SK-N-SH (cell line): ENCODE data around the gene TMEM63B. TPM values are rescaled to one million over a fixed set of nuclear protein-coding genes. Genes with fewer than 3 reads are reported as not detected.

Experiments used
- CTCF ChIA-PET: fragments of 300-600, 350-600 bp; formaldehyde crosslinking; extraction: SDS; loops from one replicate; lab custom pipeline; 2021; lab: Yijun Ruan, JAX
- POLR2A ChIA-PET: fragments of 350-600 bp; sonication (Branson Sonifier 250); formaldehyde crosslinking; extraction: SDS; loops from one replicate; lab custom pipeline; 2020; ENCODE audit warnings: antibody characterized with exemption, inconsistent platforms; lab: Yijun Ruan, JAX
- DNase-seq: peaks from one replicate; pipeline ENCODE4 v3.0.0; 2012
- H2AFZ ChIP-seq: fragments of 200-600 bp; sonication (generic); 2 replicates; pipeline ENCODE4 v1.8.1; 2016; ENCODE audit warnings: antibody characterized with exemption, mild to moderate bottlenecking, low read depth
- H3F3A ChIP-seq: fragments of 200-600 bp; sonication (generic); replicated peaks from 2 replicates; pipeline ENCODE3; 2016; ENCODE audit warnings: antibody characterized with exemption, mild to moderate bottlenecking; ENCODE audit not compliant: insufficient read depth
- H3K27ac ChIP-seq, 2 experiments: fragments of 200-500 bp in 1 of 2; fragments of 200-600 bp in 1 of 2; sonication (Bioruptor generic) in 1 of 2; sonication (generic), shearing (Covaris generic) in 1 of 2; 2 replicates each; pipeline versions ENCODE4 v1.5.1 to v1.6.1; 2014 to 2016; ENCODE audit warnings: low read depth in 2 of 2, inconsistent platforms in 1 of 2, low read length in 1 of 2, mild to moderate bottlenecking in 1 of 2, mixed read lengths in 1 of 2
- H3K27me3 ChIP-seq: fragments of 200-600 bp; sonication (generic), shearing (Covaris generic); 2 replicates; pipeline ENCODE4 v1.6.1; 2016; ENCODE audit warnings: mixed run types; ENCODE audit not compliant: insufficient read depth
- H3K36me3 ChIP-seq, 2 experiments: fragments of 200-500 bp in 1 of 2; fragments of 200-600 bp in 1 of 2; sonication (Bioruptor generic) in 1 of 2; sonication (generic) in 1 of 2; replicated peaks in 1 of 2; 2 replicates each; pipeline versions ENCODE3 to v1.5.1; 2014 to 2016; ENCODE audit warnings: low read length in 1 of 2, mild to moderate bottlenecking in 1 of 2; ENCODE audit not compliant: insufficient read depth in 2 of 2, control insufficient read depth in 1 of 2
- H3K4me1 ChIP-seq, 2 experiments: fragments of 200-500 bp in 1 of 2; fragments of 200-600 bp in 1 of 2; sonication (Bioruptor generic) in 1 of 2; sonication (generic), shearing (Covaris generic) in 1 of 2; 2 replicates each; pipeline versions ENCODE4 v1.5.1 to v1.6.1; 2014 to 2016; ENCODE audit warnings: low read depth in 1 of 2, low read length in 1 of 2, mixed run types in 1 of 2; ENCODE audit not compliant: insufficient read depth in 2 of 2, control insufficient read depth in 1 of 2
- H3K4me2 ChIP-seq: fragments of 200-600 bp; sonication (generic), shearing (Covaris generic); 2 replicates; pipeline ENCODE4 v1.6.1; 2017; ENCODE audit warnings: mixed run types
- H3K4me3 ChIP-seq, 2 experiments: fragments of 200-500 bp in 1 of 2; fragments of 200-600 bp in 1 of 2; sonication (Bioruptor generic) in 1 of 2; sonication (generic), shearing (Covaris generic) in 1 of 2; 2 replicates each; pipeline versions ENCODE4 v1.5.1 to v1.8.1; 2014 to 2016; ENCODE audit warnings: low read depth in 2 of 2, inconsistent platforms in 1 of 2, low read length in 1 of 2, mild to moderate bottlenecking in 1 of 2, mixed read lengths in 1 of 2, moderate library complexity in 1 of 2
- H3K79me2 ChIP-seq: fragments of 200-600 bp; sonication (generic); 2 replicates; pipeline ENCODE4 v1.8.1; 2017; ENCODE audit warnings: mild to moderate bottlenecking; ENCODE audit not compliant: insufficient read depth
- H3K9ac ChIP-seq: fragments of 200-600 bp; sonication (generic); 2 replicates; pipeline ENCODE4 v1.6.1; 2017; ENCODE audit warnings: mixed run types
- H3K9me2 ChIP-seq: fragments of 200-600 bp; sonication (generic); 2 replicates; pipeline ENCODE4 v1.6.1; 2017; ENCODE audit warnings: mixed run types
- H3K9me3 ChIP-seq: fragments of 200-600 bp; sonication (generic); 2 replicates; pipeline ENCODE4 v1.6.1; 2017; ENCODE audit warnings: mixed run types, mild to moderate bottlenecking, moderate library complexity
- H4K20me1 ChIP-seq: fragments of 200-600 bp; sonication (generic); 2 replicates; pipeline ENCODE4 v1.6.1; 2017; ENCODE audit warnings: mild to moderate bottlenecking, mixed run types; ENCODE audit not compliant: insufficient read depth
- CHD2 ChIP-seq: fragments of 150-350 bp; IDR thresholded peaks from 2 replicates; pipeline ENCODE4 v1.6.1; 2018; ENCODE audit warnings: low read length; ENCODE audit not compliant: partially characterized antibody
- CTCF ChIP-seq: fragments of 200-600 bp; sonication (generic); IDR thresholded peaks from 2 replicates; pipeline ENCODE4 v1.6.1; 2017; ENCODE audit warnings: antibody characterized with exemption, mild to moderate bottlenecking, moderate library complexity
- EP300 ChIP-seq, 2 experiments: IDR thresholded peaks; 2 replicates each; pipeline versions ENCODE4 v1.4.0 to v1.6.1; 2012; ENCODE audit warnings: borderline replicate concordance in 1 of 2, low read depth in 1 of 2, low read length in 1 of 2
- EZH2phosphoT487 ChIP-seq: fragments of 200-600 bp; sonication (generic); IDR thresholded peaks from 2 replicates; pipeline ENCODE4 v1.6.1; 2017; ENCODE audit warnings: low read depth, mixed run types, mild to moderate bottlenecking, antibody characterized with exemption, moderate library complexity, borderline replicate concordance
- FOSL2 ChIP-seq: IDR thresholded peaks from 2 replicates; pipeline ENCODE4 v1.4.0; 2012; ENCODE audit warnings: low read depth, mild to moderate bottlenecking, moderate library complexity, borderline replicate concordance
- FOXM1 ChIP-seq: IDR thresholded peaks from 2 replicates; pipeline ENCODE4 v1.4.0; 2012; ENCODE audit warnings: low read depth, mild to moderate bottlenecking
- GABPA ChIP-seq: IDR thresholded peaks from 2 replicates; pipeline ENCODE4 v1.4.0; 2012; ENCODE audit warnings: low read depth, mild to moderate bottlenecking
- JUND ChIP-seq: IDR thresholded peaks from 2 replicates; pipeline ENCODE4 v1.4.0; 2012
- MAX ChIP-seq: IDR thresholded peaks from 2 replicates; pipeline ENCODE4 v1.4.0; 2012; ENCODE audit warnings: low read depth
- MEF2A ChIP-seq: IDR thresholded peaks from 2 replicates; pipeline ENCODE4 v1.4.0; 2012; ENCODE audit warnings: low read depth, borderline replicate concordance
- MXI1 ChIP-seq: IDR thresholded peaks from 2 replicates; pipeline ENCODE4 v1.6.1; 2012; ENCODE audit warnings: mild to moderate bottlenecking, low read depth, low read length, improper control_type of control experiment
- NFIC ChIP-seq: IDR thresholded peaks from 2 replicates; pipeline ENCODE4 v1.4.0; 2012; ENCODE audit warnings: borderline replicate concordance
- PBX3 ChIP-seq: IDR thresholded peaks from 2 replicates; pipeline ENCODE4; 2012
- RAD21 ChIP-seq: IDR thresholded peaks from 2 replicates; pipeline ENCODE4 v1.6.1; 2012; ENCODE audit warnings: mild to moderate bottlenecking, low read length
- RCOR1 ChIP-seq: fragments of 150-350 bp; IDR thresholded peaks from 2 replicates; pipeline ENCODE4 v1.6.1; 2017; ENCODE audit warnings: antibody characterized with exemption, low read length
- SMC3 ChIP-seq: IDR thresholded peaks from 2 replicates; pipeline ENCODE4 v1.6.1; 2012; ENCODE audit warnings: low read depth, low read length, improper control_type of control experiment
- TAF1 ChIP-seq: IDR thresholded peaks from 2 replicates; pipeline ENCODE4 v1.6.1; 2012; ENCODE audit warnings: low read depth, mild to moderate bottlenecking, low read length, moderate library complexity, borderline replicate concordance
- TCF12 ChIP-seq: IDR thresholded peaks from 2 replicates; pipeline ENCODE4 v1.4.0; 2012
- USF2 ChIP-seq: fragments of 150-350 bp; IDR thresholded peaks from 2 replicates; pipeline ENCODE4 v1.6.1; 2017; ENCODE audit warnings: antibody characterized with exemption, low read length, low read depth, borderline replicate concordance
- WGBS: methylation state at CpG from one replicate; pipeline ENCODE4 v1.1.6; 2017; ENCODE audit warnings: low lambda C conversion rate; 5-methylcytosine and 5-hydroxymethylcytosine counted together
- polyA plus RNA-seq, 3 experiments: library from polyadenylated mRNA; depleted of rRNA; stranded (reverse); fragments of >200 nt; gene quantifications; 2 replicates each; pipeline ENCODE4 v1.2.3, GENCODE V29; 2012

The TMEM63B gene
- polyA plus RNA-seq, 1 of the 3 experiments (the other 2 are of a cell fraction): 52.7 TPM

GRCh38 chr6:44152109-44152461 is 24.7 kb downstream of the TMEM63B start (continued):
- TF ChIP-seq GABPA (no peak), RAD21 (no peak), EP300 (IDR thresholded peaks at IDR 0.05; ENCODE audit: borderline replicate concordance in 1 of 2, low read depth in 1 of 2, low read length in 1 of 2) (no peak), TCF12 (no peak), FOSL2 (no peak)

GRCh38 chr6:44152533-44152932 is 25.2 kb downstream of the TMEM63B start:
- no peaks in the 10 kb centered on the region for H3K27me3 ChIP-seq
- H3K4me3 ChIP-seq: no peak overlapping the region
- no peak overlapping the region for H3K27ac ChIP-seq
- no peak for DNase-seq
- H3K9me3 ChIP-seq: no peaks in the 10 kb centered on the region
- no peaks in the 10 kb centered on the region for H3K9me2 ChIP-seq
- no peak overlapping the region for H2AFZ ChIP-seq
- CTCF ChIA-PET: interaction anchor here (1.5 to 11.0 kb wide), 5 partner anchors 9 to 96 kb away, joined by 4 to 158 read pairs (median 16); no protein-coding TSS in a partner anchor
- POLR2A ChIA-PET: no interaction called here
- TF ChIP-seq JUND: no peak
- peaks cover 0 to 12% of the 10 kb centered on the region in 2 experiments for H3K36me3 ChIP-seq
- H3K79me2 ChIP-seq: no peaks in the 10 kb centered on the region
- H3F3A ChIP-seq: no peaks in the 10 kb centered on the region
- H3K4me2 ChIP-seq: no peak overlapping the region
- no peaks in the 10 kb centered on the region for H4K20me1 ChIP-seq
- H3K4me1 ChIP-seq: peaks cover 0 to 3% of the 10 kb centered on the region in 2 experiments; a peak in 1 of 4 replicates
- 99% methylated on average over 10 of the region's 19 CpGs for WGBS
- H3K9ac ChIP-seq: no peak overlapping the region

GRCh38 chr6:44154067-44154466 is 26.7 kb downstream of the TMEM63B start:
- Histone ChIP-seq H3K27ac (no peak overlapping the region), H3K27me3 (no peaks in the 10 kb centered on the region), H4K20me1 (no peaks in the 10 kb centered on the region), H3K4me1 (peaks cover 0 to 3% of the 10 kb centered on the region in 2 experiments; a peak in 1 of 4 replicates), H3K9ac (no peak overlapping the region), H3K79me2 (no peaks in the 10 kb centered on the region), H3K4me3 (no peak overlapping the region), H3K4me2 (no peak overlapping the region), H3K9me2 (no peaks in the 10 kb centered on the region), H3F3A (no peaks in the 10 kb centered on the region), H2AFZ (no peak overlapping the region), H3K36me3 (peaks cover 0 to 7% of the 10 kb centered on the region in 2 experiments), H3K9me3 (no peaks in the 10 kb centered on the region)
- DNase-seq: no peak
- POLR2A ChIA-PET: no interaction called here
- 96% methylated on average over 9 of the region's 12 CpGs for WGBS
- CTCF ChIA-PET: interaction anchor here (0.9 to 11.0 kb wide), 10 partner anchors 13 to 184 kb away, joined by 3 to 158 read pairs (median 4); no protein-coding TSS in a partner anchor
- TF ChIP-seq CTCF (no peak), RCOR1 (no peak), CHD2 (no peak), TAF1 (no peak), PBX3 (no peak), USF2 (no peak), MEF2A (no peak), RAD21 (no peak), NFIC (no peak), EZH2phosphoT487 (no peak), FOXM1 (no peak), MAX (no peak), SMC3 (no peak), MXI1 (no peak), JUND (no peak)
